GM21723 (cell line): ENCODE results near the gene GIPC3.

Experiments
- ATAC-seq: cut with Tn5 transposase; IDR thresholded peaks from one replicate; pipeline ENCODE4 v1.9.1; 2021; ENCODE audit warnings: mild to moderate bottlenecking, moderate library complexity; ENCODE audit not compliant: unreplicated experiment

The GIPC3 gene, protein sequence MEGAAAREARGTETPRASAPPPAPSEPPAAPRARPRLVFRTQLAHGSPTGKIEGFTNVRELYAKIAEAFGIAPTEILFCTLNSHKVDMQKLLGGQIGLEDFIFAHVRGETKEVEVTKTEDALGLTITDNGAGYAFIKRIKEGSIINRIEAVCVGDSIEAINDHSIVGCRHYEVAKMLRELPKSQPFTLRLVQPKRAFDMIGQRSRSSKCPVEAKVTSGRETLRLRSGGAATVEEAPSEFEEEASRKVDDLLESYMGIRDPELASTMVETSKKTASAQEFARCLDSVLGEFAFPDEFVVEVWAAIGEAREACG

DNA sequence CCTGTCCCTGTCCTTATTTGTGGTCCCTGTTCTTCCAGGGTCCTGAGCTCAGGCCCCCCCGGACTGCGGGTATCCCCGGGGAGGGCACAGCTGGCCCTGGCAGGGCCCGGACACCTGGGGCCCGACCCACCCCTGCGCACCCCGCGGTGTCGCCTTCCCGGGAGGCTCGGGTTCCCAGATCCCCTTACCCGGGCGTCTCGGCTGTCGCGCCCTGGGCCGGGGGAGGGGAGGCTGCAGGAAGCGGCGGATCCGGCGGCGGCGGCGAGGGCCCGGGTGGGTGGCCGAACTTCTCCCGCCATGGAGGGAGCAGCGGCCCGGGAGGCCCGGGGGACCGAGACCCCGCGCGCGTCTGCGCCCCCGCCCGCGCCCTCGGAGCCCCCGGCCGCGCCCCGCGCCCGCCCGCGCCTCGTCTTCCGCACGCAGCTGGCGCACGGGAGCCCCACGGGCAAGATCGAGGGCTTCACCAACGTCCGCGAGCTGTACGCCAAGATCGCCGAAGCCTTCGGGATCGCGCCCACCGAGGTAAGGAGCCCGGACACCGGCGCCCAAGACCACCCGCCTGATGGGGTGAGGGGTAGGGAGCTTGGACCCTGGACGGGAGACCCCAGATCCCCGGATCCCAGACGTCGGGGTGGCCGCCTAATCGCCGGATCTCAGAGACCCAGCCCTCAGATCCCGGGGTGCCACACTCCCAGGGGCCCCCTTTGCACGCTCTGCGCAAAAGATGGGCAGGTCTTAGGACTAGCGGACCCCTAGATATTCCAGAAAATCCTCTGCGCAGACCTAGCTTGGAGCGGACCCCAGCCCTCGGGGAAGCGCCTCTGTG lies at the start of gene GIPC3:
TSS of gene GIPC3 (plus strand) at position 178 of the 826 bp plus-strand sequence. CDS start at position 298, 120 bp downstream.
- ATAC-seq, result no peak

DNA sequence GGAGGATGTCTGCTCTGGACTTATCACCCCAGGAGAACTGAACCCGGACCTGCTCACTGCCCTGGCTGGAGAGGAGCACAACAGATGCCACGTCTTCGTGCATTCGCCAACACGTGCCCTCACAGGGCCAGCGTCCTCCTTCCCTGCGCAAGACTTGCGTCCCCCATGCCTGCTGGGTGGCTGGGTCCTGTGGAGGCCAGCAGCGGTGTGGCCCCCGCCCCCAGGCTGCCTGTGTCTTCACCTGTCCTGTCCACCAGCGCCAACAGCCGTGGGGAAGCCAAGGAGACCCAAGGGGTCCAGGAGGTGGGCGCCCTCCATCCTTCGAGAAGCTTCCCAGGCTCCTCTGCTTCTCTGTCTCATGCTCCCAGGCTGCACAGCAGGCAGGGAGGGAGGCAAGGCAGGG lies 49.7 kb upstream of the GIPC3 start:
- ATAC-seq, result no peak

DNA sequence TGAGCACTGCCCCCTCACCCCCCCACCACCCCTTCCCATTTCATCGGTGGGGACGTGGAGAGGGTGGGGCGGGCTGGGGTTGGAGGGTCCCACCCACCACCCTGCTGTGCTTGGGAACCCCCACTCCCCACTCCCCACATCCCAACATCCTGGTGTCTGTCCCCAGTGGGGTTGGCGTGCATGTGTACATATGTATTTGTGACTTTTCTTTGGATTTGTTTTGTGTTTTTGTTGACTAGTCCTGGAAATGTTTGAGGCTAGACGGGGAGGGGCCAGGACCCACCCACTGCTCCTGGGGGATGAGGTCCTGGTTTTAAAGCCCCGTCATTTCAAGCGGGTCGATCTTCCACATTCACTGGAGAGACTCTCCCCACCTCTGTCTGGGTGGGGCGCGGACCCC lies 49.3 kb upstream of the GIPC3 start:
- ATAC-seq, result no peak

DNA sequence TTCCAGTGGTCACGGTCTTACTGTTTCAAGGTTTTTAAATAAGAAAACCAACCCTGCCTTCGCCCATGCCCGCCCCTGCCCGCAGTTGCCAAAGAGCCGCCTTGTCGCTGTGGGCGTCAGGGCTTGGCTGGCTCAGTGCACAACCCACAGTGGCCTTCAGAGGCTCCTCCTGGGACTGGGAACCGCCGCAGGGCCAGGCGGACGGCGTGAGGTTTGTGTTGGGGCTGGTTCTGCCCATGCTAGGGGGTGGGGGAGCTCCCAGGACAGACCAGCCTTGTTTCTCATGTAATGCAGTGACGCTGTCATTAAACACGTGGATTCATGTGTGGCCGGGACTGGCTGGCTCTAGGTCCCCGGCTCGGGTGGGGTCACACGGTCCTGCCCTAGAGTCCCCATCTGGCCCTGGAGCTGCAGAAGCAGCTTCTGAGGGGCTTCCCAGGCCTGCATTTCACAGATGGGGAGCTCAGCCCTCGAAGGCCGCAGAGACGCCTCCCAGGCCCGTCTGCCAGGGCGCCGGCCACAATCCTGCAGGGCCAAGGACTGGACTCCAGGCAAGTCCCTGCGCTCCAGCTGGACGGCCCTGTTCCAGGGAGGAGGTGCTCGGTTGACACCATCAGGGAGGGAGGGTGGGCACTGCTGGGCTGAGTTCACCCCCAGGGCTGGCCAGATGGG lies 48.7 kb upstream of the GIPC3 start:
- ATAC-seq, result no peak

DNA sequence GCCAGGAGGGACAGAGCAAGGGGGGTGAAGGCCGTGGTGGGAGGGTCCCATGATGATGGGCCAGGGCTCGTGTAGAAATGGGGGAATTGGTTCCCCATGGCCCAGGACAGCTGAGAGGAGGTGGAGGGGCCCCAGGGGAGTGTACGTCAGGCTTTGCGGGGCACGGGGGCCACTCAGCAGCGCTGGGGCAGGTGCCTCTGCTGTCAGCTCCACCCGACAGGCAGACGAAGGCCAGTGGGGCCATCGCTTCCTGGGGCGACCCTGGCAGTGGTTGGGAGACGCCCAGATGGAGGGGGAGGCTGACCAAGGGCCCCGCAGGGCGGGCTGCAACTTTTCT lies 48.2 kb upstream of the GIPC3 start:
- no peak for ATAC-seq

DNA sequence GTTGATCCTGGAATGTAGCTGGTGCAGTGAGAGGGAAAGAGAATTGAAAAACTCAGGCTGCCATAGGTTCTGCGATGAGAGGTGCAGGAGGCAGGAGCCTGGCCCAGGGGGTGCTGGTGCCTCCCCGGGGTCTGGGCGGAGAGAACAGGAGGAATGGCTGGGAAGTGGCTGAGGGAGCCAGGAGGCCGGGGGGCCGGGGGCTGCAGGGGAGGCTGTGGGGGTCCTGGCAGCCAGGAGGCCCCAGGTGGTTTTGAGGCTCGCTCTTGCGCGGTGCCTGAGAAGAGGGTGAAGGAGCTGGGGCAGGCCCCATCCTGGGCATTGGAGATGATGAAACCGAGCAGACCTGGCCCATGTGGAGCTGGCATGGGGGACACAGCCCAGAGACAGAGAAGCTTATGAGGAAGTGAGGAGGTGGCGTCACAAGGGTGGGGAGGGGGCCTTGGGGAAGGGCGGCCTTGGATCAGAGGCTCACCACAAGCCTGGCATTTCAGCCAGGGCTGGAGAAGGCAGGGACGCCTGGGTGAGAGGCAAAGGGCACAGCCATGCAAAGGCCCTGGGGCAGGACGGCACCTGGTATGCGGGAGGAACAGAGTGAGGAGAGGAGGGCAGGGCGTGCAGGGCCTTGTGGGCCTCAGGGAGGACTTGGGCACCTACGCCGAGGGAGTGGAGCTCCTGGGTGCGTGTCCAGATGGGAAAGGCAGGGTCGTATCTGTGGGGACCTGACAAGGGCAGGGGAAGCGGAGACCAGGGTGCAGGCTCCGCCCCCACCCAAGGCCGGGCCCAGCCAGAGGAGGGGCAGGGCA lies 47.6 kb upstream of the GIPC3 start:
- no peak for ATAC-seq

DNA sequence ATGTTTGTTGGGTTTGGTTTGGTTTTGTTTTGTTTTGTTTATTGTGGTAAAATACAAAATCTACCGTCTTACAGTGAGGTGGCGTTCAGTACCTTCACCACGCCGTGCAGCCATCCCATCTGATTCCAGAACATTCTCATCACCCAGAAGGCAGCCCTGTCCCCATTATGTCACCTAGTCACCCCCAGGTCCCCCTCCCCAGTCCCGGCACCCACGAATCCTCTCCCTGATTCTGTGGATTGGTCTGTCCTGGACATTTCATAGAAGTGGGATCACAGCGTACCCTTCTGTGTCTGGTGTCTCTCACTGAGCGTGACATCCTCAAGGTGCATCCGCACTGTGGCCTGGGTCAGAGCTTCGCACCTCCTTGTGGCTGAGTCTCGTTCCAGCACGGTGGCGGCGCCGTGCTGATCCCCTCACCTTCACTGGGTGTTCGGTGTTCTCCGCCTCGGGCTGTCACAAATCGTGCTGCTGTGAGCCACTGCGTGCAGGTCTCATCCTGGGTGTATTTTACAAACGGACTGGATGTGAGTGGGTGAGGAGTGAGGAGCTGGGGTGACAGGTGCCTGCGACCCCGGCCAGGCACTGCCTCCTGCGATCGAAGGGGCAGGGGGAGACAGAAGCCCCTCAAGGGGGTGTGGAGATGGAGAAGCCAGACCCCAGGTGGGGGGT lies 46.9 kb upstream of the GIPC3 start:
- ATAC-seq, result no peak

DNA sequence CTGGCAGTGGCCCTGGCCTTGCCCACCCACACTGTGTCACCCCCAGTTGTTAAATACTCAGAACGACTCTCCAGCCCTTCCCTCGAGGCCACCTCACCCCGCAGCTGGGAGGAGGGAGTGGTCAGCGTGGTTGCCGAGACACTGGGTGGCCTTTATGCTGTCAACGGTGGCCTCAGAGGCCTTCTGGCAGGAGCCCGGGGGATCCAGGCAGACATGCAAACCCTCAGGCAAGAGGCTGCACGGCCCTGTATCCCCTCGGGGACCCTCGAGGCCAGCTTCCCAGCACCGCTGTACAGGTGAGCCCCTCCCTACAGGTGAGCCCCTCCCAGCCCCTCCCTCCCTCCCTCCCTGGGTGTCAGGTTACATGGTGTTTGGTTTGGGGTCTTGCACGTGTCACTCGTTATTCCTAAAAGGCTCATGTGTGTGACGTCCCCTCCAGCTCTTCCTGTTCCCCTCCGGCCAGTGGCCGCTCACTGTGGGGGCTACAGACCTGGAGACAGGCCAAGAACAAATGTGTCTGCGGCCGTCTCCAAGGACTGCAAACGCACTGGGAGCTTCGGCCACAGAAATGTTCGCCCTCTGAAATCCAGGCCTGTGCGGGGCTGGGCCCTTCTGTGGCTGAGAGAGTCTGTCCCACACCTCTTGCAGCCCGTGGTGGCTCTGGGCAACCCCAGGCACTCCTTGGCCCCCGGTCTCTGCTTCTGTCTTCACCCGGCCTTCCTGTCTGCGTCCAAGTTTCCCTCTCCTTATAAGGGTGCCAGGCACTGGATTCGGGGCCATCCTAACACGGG lies 46.1 kb upstream of the GIPC3 start, which contains the start of gene TEKTIP1:
TSS of gene TEKTIP1 (plus strand) at position 210 of the 791 bp plus-strand sequence. CDS start at position 214, 4 bp downstream.
- ATAC-seq, result no peak

DNA sequence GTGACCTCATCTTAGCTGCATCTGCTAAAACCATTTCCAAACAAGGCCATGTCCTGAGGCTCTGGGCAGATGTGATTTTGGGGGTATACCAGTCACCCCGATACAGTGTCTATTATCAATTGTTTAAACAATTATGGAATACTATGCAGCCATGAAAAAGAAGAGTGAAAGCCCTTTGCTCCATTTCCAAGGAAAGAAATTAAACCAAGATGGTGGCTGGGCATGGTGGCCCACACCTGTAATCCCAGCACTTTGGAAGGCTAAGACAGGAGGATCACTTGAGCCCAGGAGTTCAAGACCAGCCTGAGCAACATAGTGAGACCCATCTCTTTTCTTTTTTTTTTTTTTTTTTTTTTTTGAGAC lies 45.5 kb upstream of the GIPC3 start:
- ATAC-seq, result no peak

DNA sequence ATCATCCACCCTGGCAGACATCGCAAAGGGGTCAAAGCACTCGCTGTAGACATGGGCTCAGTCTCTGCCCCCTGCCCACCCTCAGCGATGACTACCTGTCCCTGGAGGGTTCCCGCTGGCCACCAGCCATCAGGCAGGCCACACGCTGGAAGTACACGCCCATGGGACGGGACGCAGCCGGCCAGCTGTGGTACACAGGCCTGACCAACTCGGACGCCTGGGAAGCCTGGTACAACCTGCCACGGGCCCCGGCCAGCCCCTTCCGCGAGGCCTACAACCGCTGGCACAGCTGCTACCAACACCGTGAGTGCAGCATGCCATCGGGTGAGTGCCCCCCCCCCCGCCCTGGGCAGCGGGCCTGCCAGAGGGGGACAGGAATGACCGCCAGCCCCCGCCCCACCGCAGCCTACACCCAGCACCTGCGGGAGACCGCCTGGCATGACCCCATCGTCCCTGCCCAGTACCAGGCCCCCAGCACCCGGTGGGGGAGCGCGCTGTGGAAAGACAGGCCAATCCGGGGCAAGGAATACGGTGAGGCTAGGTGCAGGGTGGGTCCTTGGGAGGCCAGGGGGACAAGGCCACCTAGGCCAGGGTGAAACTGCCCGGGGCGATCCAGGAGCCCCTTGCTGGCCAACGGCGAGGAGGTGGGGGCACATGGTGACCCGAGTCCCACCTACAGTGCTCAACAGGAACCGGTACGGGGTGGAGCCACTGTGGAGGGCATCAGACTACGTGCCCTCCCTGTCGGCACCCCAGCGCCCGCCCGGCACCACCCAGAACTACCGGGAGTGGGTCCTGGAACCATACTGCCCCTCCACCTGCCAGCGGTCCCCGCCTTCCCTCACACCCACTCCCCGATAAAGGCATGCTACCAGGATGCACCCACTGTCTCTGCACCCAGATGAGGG lies 41.9 kb upstream of the GIPC3 start:
- no peak for ATAC-seq

DNA sequence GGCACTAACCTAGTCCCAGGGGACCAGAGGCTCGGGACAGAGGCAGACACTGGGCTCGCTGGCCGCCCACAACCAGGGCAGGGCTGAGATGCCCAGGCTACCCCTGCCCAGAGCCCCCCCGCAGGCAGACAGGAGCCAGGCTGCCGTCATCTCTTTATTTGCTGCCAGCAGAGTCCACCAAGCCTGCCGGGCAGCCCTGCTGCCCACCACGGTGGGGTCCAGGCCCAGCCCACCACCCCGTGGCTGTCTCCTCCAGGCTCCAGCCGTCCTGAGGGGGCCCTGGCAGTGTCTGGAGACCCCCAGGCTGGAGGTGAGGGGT lies 41.3 kb upstream of the GIPC3 start:
- ATAC-seq, result no peak

DNA sequence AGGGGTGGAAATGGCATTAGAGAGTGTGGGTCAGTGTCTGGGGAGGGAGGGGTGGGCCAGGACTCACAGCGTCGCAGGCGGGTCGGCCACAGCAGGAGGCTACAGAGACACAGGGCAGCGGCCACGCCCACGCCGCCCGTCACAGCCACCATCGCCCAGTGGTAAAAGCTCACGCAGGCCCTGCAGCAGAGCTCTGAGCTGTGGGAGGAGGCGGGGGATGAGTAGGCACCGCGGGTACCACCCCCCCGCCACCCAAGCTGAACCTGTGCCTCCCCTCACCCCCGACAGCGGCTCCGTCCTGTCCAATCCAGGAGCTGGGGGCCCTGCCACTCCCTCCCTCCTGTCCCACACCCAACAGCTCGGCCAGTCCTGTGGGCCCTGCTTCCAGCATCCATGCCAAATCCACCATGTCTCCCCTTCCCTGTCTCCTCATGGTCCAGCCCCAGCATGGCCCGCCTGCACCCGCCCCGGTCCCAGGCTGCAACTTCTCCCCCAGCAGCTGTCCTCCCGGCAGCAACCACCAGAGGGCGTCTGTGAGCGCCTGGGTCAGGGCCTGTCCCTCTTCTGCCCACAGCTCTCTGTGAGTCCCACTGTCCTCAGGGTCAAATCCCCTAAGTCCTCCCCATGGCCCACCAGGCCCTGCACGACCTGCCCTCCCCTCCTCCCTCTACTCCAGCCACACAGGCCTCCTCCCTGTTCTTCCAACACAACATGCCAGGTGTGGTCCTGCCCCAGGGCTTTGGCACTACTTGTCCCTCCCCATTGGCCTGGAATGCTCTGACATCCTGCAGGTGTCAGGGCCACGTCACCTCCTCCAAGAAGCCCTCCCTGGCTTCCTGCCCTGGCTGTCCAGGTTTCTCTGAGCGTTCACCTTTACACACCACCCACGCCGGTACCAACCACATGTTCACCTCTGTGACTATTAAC lies 40.3 kb upstream of the GIPC3 start:
- ATAC-seq, result no peak

DNA sequence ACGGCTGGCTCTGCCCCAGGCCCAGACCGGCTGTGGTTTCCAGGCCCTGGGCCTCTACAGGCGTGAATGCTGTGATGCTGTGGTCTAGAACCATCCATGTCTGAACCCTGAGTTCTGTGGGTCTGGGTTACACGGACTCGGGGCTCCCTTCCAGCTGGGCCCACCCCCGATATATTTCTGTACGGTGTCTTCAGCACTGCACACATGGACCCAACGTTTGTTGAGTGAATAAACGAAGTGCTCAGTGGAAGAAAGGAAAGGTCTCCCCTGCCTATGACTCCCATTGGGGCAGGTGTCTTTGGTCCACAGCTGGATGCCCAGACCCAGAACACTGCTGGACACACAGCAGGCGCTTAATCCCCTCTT lies 39.6 kb upstream of the GIPC3 start:
- no peak for ATAC-seq

DNA sequence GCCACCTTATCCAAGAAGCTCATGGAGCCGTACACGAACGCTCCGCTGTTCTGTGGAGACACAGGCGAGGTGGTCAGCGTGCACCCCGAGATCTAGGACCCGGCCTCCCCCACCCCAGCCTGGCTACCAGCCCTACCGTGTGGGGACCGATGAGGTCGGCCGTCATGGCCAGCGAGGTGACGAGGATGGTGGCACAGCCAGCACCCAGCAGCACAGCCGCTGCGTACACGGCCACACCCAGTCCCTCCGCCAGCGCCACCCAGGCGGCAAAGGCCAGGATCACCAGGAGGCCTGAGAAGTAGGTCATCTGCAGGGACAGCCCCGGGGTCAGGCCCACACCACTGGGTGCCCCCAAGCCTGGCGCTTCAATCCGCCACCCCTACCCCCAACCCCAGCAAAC lies 39.2 kb upstream of the GIPC3 start:
- no peak for ATAC-seq

DNA sequence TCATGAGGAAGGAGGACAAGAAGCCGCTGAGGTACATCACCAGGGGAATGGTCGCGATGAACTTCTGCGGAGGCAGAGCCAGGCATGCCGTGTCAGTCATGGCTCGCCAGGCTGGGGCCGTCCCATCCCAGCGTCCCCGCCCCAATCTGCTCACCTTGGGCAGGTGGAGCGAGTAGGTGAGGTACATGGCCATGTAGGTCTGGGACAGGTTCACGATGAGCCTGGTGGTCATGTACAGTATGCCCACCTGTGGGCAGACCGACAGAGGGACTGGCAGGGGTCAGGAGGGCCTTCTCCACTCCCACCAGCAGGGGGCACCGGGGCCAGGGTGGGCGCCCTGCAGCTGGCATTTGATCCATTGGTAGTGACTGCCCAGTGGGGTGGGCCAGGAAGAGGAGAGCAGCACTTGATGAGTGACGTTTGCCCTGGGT lies 38.0 kb upstream of the GIPC3 start:
- no peak for ATAC-seq

DNA sequence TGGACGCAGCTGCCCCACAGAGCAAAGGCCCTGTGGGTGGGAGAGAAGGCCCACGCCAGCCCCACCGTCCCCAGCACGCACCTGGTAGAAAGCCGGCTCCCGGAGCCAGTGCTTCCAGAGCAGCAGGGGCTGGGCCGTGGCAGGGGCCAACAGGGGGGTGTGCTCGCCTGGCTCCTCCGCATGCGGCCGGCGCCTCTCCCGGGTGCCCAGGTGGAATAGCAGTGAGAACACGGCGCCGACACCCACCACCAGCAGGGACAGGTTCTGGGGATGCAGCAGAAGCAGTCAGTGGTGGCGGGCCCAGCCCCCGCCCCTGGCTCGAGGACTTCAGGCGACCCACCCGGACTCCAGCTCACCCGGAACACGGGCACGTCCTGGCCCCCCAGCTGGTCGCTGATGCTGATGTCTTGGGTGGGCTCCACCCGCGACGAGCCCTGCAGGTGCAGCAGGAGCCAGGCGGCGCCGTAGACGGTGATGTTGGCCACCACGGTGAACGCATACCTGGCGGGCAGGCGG lies 37.5 kb upstream of the GIPC3 start:
- no peak for ATAC-seq

DNA sequence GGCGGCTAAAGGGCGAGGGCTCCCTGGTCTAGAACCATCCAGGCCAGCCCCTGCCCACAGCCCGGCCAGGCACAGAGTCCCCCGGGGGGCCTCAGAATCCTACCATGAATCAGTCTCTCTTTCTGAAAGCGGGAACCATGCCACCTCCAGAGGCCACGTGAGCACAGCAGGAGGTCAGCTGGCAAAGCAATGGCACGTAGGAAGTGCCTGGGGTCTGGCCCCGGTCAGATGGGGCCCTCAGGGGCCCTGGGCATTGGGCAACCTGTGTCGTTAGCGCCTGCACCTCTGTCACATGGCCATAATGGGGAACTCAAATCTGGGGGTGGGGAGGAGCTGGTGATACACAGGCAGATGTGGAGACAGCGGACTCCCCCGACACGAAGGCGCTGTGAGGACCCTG lies 36.7 kb upstream of the GIPC3 start:
- ATAC-seq, result no peak

DNA sequence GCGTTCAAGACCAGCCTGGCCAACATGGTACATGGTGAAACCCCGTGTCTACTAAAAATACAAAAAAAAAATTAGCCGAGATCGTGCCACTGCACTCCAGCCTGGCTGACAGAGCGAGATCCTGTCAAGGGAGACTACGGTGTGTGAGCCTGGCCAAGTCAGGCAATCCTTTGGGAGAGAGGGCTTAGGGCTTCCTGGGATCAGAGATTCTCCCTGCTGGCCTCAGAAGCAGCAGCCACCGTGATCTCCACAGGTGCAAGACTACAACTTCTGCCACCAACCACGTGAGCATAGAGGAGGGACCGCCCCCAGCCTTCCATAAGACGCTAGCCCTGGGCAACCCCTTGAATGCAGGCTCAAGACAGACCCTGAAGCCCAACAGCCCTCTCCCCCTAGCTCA lies 35.5 kb upstream of the GIPC3 start:
- no peak for ATAC-seq
